T-helper 2 cell treated with Interferon-gamma antibody and Interleukin-4, amounts not matched to agents 5 μg/mL and 100 μg/mL, for 36 hours (primary cell): ENCODE results near the gene KCNV2.
"Not testable (repeated sequence)": the region's sequence is repeated elsewhere in the genome, so short reads cannot be mapped to it uniquely, and the experiment has no call there.

Experiments
- DNase-seq: peaks from one replicate; pipeline ENCODE4 v3.0.0; 2021; ENCODE audit warnings: low spot score
- H3K27ac Mint-ChIP-seq: one replicate; pipeline ENCODE4 v1.8.0; 2021; ENCODE audit warnings: mild to moderate bottlenecking, mixed read lengths
- H3K27me3 Mint-ChIP-seq: one replicate; pipeline ENCODE4 v1.8.0; 2021; ENCODE audit warnings: low read depth, mixed read lengths
- H3K36me3 Mint-ChIP-seq: one replicate; pipeline ENCODE4 v1.8.0; 2021; ENCODE audit warnings: low read depth, mixed read lengths
- H3K4me1 Mint-ChIP-seq: one replicate; pipeline ENCODE4 v1.8.0; 2021; ENCODE audit warnings: low read depth, mixed read lengths
- H3K4me3 Mint-ChIP-seq: one replicate; pipeline ENCODE4 v1.8.0; 2022; ENCODE audit warnings: mild to moderate bottlenecking, moderate library complexity, mixed read lengths
- H3K9me3 Mint-ChIP-seq: one replicate; pipeline ENCODE4 v1.8.0; 2021; ENCODE audit warnings: mixed read lengths

Gene KCNV2

DNA sequence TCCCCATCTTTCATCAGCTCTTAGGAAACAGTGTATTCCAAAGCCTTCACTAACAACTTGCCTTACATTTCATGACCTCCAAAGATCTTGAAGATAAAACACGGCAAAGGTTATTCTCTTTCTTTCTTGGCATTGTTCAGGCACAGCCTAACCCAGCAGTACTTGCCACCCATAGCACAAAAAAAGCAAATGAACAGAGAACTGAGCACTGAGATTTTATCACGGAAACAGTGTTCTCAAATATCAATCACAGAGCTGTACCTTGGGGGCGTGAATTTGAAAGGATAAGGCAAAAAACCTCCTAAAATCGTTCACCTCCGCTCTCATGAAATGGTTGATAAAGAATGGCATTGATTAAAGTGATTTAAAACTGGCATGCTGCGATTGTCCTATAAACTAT is 16.9 kb upstream of the KCNV2 start:
- Mint-ChIP-seq H3K4me1 (no peaks in the 10 kb centered on the region), H3K4me3 (no peak overlapping the region), H3K27me3 (no peaks in the 10 kb centered on the region), H3K36me3 (no peaks in the 10 kb centered on the region), H3K9me3 (no peaks in the 10 kb centered on the region), H3K27ac (no peak overlapping the region)
- DNase-seq, result no peak

DNA sequence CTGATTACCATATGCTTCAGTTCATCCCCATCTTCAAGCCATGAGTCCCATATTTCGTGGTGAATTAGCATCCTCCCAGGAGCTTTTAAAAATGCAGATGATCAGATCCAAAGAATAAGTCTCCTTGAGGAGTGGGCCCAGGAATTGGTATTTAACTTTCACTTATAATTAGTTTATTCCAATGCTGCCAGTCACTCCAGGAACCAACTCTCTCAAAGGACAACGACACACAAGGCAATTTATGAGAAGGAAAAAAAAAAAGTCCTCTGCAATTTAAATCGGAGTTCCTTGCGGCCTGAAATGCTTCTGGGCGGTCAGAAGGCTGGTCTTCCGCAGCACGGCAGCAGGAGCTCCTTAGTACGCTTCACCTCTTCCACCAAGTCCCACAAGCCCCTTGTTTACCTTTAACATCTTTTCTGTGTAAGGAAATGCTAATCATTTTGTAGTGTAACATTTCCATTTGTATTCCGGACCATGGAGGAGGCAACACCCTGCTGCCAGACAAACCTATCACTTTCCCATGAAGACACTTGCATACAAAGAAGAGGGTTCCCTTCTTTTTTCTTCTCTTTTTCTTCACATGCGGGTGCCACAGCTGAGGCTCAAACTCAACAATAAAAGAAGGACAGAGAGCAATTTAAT is 16.3 kb upstream of the KCNV2 start:
- Mint-ChIP-seq H3K4me3 (no peak overlapping the region), H3K9me3 (no peaks in the 10 kb centered on the region), H3K36me3 (no peaks in the 10 kb centered on the region), H3K4me1 (no peaks in the 10 kb centered on the region), H3K27ac (no peak overlapping the region), H3K27me3 (no peaks in the 10 kb centered on the region)
- no peak for DNase-seq

DNA sequence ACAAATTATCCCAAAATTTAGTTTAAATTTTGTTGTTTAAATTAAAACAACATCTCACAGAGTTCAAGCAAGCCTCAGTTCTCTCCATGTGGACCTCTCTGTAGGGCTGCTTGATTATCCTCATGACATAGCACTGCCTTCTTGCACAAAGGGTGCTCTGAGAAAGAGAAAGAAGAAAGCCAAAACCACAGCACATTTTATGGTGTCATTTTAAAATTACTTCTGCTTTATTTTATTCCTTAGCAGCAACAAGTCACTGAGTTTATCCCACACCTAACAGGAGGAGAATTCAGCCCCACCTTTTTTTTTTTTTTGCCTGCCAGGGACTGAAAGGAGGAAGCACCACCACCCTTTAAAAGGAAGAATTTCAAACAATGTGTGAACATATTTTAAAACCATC is 12.8 kb upstream of the KCNV2 start:
- Mint-ChIP-seq H3K9me3 (no peaks in the 10 kb centered on the region), H3K27ac (no peak overlapping the region), H3K4me1 (no peaks in the 10 kb centered on the region), H3K27me3 (no peaks in the 10 kb centered on the region), H3K4me3 (no peak overlapping the region), H3K36me3 (no peaks in the 10 kb centered on the region)
- DNase-seq, result no peak

DNA sequence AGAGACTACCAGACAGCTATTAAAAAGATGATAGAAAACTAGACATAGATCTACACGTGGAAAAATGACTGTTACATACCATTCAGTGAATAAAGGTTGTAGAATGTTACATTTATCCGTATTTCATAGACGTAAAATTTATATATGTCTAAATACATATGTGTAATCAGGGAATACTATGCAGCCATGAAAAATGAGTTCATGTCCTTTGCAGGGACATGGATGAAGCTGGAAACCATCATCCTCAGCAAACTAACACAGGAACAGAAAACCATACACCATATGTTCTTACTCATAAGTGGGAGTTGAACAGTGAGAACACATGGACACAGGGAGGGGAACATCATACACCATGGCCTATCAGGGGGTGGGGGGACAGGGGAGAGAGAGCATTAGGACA is 10.1 kb upstream of the KCNV2 start:
- H3K4me1 Mint-ChIP-seq, DNase-seq, H3K36me3 Mint-ChIP-seq, H3K9me3 Mint-ChIP-seq, H3K4me3 Mint-ChIP-seq, H3K27me3 Mint-ChIP-seq, H3K27ac Mint-ChIP-seq: not testable (repeated sequence)

DNA sequence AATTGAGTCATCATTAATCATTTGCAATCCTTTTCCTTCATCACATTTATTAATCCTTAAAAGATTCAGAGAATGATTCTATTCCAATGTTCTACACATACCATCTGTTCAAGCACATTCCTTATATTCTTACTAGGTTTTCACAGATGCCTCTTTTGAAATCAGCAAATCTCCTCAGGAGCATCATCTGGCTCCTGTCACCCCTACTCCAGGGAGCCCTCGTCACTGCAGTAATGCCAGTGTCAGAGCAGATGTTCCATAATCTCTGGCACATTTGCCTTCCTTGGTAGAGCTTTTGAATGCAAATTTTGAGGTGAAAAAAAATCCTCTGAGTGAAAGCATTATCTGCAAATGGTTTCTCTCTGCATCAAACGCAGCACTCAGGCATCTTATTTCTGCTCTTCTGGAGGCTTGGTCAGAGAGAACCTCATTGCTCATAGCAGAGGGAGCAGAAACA is 7.6 kb upstream of the KCNV2 start:
- no peak overlapping the region for H3K27ac Mint-ChIP-seq

DNA sequence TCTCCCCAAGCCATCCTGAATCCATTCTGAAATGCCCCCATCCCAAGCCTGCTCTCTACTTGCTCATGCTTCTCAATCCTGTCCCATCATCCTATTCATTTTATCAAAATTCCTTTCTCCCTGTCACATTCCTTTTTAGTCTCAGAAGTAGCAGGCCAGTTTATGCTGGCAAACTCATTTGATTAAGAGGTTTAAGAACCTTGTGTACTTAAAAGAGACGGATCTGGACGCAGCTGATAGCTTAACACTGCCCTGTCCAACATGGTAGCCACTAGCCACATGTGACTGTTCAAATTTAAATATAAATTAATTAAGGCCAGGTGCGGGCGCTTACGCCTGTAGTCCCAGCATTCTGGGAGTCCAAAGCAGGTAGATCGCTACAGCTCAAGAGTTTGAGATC is 5.6 kb upstream of the KCNV2 start:
- Mint-ChIP-seq H3K4me1 (no peaks in the 10 kb centered on the region), H3K27ac (no peak overlapping the region), H3K9me3 (no peaks in the 10 kb centered on the region), H3K27me3 (no peaks in the 10 kb centered on the region), H3K36me3 (no peaks in the 10 kb centered on the region), H3K4me3 (no peak overlapping the region)
- DNase-seq, result no peak

More for the DNA sequence above, 7.6 kb upstream of the KCNV2 start:
- Mint-ChIP-seq H3K9me3 (no peaks in the 10 kb centered on the region), H3K36me3 (no peaks in the 10 kb centered on the region), H3K4me1 (no peaks in the 10 kb centered on the region), H3K27me3 (no peaks in the 10 kb centered on the region), H3K4me3 (no peak overlapping the region)
- DNase-seq, result no peak

DNA sequence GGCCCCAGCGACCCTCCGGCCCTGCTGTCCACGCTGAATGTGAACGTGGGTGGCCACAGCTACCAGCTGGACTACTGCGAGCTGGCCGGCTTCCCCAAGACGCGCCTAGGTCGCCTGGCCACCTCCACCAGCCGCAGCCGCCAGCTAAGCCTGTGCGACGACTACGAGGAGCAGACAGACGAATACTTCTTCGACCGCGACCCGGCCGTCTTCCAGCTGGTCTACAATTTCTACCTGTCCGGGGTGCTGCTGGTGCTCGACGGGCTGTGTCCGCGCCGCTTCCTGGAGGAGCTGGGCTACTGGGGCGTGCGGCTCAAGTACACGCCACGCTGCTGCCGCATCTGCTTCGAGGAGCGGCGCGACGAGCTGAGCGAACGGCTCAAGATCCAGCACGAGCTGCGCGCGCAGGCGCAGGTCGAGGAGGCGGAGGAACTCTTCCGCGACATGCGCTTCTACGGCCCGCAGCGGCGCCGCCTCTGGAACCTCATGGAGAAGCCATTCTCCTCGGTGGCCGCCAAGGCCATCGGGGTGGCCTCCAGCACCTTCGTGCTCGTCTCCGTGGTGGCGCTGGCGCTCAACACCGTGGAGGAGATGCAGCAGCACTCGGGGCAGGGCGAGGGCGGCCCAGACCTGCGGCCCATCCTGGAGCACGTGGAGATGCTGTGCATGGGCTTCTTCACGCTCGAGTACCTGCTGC is 839 bp downstream of the KCNV2 start:
- H3K36me3 Mint-ChIP-seq, result peaks cover 4% of the 10 kb centered on the region
- peaks cover 3% of the 10 kb centered on the region for H3K9me3 Mint-ChIP-seq
- no peak overlapping the region for H3K4me3 Mint-ChIP-seq
- no peak overlapping the region for H3K27ac Mint-ChIP-seq
- no peaks in the 10 kb centered on the region for H3K27me3 Mint-ChIP-seq
- no peaks in the 10 kb centered on the region for H3K4me1 Mint-ChIP-seq
- no peak for DNase-seq

DNA sequence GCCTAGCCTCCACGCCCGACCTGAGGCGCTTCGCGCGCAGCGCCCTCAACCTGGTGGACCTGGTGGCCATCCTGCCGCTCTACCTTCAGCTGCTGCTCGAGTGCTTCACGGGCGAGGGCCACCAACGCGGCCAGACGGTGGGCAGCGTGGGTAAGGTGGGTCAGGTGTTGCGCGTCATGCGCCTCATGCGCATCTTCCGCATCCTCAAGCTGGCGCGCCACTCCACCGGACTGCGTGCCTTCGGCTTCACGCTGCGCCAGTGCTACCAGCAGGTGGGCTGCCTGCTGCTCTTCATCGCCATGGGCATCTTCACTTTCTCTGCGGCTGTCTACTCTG is 1.4 kb downstream of the KCNV2 start:
- Mint-ChIP-seq H3K4me1 (no peaks in the 10 kb centered on the region), H3K27ac (no peak overlapping the region), H3K4me3 (no peak overlapping the region), H3K27me3 (no peaks in the 10 kb centered on the region), H3K9me3 (peaks cover 3% of the 10 kb centered on the region), H3K36me3 (peaks cover 4% of the 10 kb centered on the region)
- DNase-seq, result no peak

DNA sequence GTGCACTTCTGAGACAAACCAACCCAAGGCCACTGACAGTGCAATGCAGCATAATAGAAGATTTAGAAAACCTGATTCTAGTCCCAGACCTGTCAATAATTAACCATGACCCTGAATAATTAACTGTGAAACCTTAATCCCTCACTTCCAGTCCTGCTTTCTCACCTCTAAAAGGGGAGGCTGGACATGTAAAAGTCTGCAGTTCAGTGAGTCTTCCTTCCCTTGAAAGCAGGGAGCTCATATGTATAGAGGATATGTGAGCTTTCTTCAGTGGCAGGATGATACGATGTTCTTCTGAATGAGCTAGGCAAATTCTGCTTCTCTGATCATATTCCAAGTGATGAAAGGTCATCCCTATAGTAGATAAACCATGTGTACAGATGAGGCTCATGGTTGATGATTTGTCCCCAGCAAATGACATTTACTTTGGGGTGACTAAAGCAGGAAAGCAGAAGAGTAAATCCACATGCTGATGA is 2.9 kb downstream of the KCNV2 start:
- Mint-ChIP-seq H3K27ac (no peak overlapping the region), H3K4me1 (no peaks in the 10 kb centered on the region), H3K4me3 (no peak overlapping the region), H3K36me3 (peaks cover 4% of the 10 kb centered on the region), H3K27me3 (no peaks in the 10 kb centered on the region), H3K9me3 (peaks cover 3% of the 10 kb centered on the region)
- DNase-seq, result no peak

DNA sequence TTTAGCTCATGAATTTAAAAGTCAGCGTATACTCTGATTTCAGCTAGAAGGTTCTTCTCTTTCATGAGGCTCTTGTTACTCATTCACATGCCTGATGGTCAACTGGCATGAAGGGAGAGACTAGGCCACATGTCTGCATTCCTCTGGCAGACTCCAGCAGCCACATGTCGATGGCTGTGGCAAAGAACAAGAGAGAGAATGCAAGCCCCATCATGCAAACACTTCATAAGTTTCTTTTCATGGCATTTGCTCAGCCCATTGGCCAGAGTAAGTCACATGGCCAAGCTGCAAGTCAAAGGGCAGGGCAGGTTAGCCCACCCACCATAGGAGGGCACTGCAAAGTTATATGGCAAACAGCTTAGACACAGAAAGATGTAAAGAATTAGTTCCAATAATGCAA is 5.4 kb downstream of the KCNV2 start:
- DNase-seq, result no peak
- Mint-ChIP-seq H3K9me3 (no peaks in the 10 kb centered on the region), H3K4me3 (no peak overlapping the region), H3K27me3 (no peaks in the 10 kb centered on the region), H3K36me3 (peaks cover 4% of the 10 kb centered on the region), H3K4me1 (no peaks in the 10 kb centered on the region), H3K27ac (no peak overlapping the region)

DNA sequence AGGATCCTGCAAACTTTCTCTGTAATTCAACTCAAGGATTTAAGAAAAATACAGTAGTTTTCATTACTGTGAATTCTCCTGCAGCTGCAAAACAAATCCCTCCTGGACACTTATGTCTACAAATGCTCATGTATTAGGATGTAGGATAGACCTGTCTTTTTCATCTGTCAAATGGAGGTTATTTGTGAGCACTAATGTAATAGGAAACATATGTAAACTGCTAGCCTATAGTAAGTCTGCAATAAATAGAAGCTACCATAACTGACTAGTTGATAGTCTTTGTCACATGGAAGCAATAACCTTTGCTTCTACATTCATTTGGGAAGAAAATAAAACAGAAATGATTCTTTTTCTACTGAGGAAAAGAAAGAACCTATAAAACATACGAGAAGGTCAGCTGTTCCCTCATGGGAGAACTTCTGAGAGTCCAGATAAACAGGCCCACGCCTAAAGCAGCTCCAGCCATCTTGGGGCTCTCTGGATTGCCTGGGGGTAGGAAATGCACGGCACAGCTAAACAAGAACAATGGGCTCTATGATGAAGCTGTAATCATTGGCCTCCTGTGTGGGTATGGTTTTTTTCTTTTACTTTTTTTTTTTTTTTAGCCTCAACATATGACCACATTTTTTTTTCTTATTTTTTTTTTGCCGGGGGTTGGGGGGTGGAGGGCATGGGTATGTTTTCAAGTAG is 6.2 kb downstream of the KCNV2 start:
- Mint-ChIP-seq H3K27me3 (no peaks in the 10 kb centered on the region), H3K9me3 (no peaks in the 10 kb centered on the region), H3K36me3 (peaks cover 4% of the 10 kb centered on the region), H3K27ac (no peak overlapping the region), H3K4me3 (no peak overlapping the region), H3K4me1 (peaks cover 3% of the 10 kb centered on the region)
- no peak for DNase-seq

DNA sequence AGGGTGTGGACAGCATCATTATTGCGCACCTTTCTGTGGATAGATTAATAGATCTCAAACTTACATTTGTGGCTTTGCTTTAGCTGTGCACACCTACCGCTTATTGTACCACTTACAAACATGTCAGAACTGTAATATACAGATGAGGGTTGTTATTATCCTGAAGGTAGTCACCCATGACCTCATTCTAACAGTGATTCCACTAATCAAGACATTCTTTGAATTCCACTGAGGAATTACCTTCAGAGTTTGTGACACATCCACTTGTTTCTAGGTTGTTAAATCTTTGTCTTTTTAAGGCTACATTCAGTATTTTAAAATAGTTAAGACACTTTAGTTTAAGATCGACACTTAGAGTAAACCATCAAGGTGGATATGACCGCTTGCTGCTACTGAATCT is 7.8 kb downstream of the KCNV2 start:
- no peaks in the 10 kb centered on the region for H3K36me3 Mint-ChIP-seq
- no peak overlapping the region for H3K27ac Mint-ChIP-seq
- no peaks in the 10 kb centered on the region for H3K9me3 Mint-ChIP-seq
- H3K4me1 Mint-ChIP-seq, result peaks cover 3% of the 10 kb centered on the region
- DNase-seq, result no peak
- no peak overlapping the region for H3K4me3 Mint-ChIP-seq
- H3K27me3 Mint-ChIP-seq, result no peaks in the 10 kb centered on the region

DNA sequence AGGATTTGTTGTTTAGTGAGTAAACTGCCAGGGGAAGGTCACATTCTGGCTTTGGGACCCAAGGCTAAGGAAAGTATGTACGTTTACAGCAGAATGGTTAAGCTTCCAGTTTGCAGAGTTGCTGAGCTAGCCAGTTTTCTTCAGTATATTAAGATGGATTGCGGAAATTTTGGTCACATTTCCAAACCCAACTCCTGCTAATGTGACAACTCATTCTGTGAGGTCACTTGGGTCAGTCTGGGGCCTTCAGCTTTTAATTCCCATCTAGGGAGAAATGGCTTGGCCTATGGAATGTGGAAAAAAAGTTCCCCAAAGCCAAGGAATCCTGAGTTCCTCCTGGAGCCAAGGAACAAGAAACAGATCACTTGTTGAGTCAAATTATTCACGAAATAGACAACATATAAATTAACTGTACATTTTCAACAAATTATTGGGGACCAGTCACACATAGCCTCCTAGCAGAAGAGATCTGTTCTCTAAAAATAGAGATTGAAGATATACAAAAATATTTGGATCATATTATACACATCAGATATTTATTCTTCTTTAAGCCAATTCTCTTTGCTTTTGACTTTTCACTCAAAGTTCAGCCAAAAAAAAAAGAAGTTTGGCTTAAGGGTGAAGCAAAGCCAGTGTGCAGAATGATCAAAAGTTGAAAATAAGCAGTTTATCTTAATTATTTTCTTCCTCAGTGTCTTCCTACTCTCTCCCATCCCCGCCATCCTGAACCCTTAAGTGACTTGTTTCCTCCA is 8.8 kb downstream of the KCNV2 start:
- no peaks in the 10 kb centered on the region for H3K27me3 Mint-ChIP-seq
- H3K36me3 Mint-ChIP-seq, result no peaks in the 10 kb centered on the region
- H3K4me3 Mint-ChIP-seq, result no peak overlapping the region
- no peak for DNase-seq
- peaks cover 3% of the 10 kb centered on the region for H3K4me1 Mint-ChIP-seq
- H3K27ac Mint-ChIP-seq, result no peak overlapping the region
- no peaks in the 10 kb centered on the region for H3K9me3 Mint-ChIP-seq
